SK-N-SH (cell line): ENCODE measurements around the gene CCND2. TPM values are rescaled to one million over a fixed set of nuclear protein-coding genes. Genes with fewer than 3 reads are reported as not detected.

Experiments used
- CTCF ChIA-PET: fragments of 300-600, 350-600 bp; formaldehyde crosslinking; extraction: SDS; loops from one replicate; lab custom pipeline; 2021; lab: Yijun Ruan, JAX
- POLR2A ChIA-PET: fragments of 350-600 bp; sonication (Branson Sonifier 250); formaldehyde crosslinking; extraction: SDS; loops from one replicate; lab custom pipeline; 2020; ENCODE audit warnings: antibody characterized with exemption, inconsistent platforms; lab: Yijun Ruan, JAX
- DNase-seq: peaks from one replicate; pipeline ENCODE4 v3.0.0; 2012
- H2AFZ ChIP-seq: fragments of 200-600 bp; sonication (generic); 2 replicates; pipeline ENCODE4 v1.8.1; 2016; ENCODE audit warnings: antibody characterized with exemption, mild to moderate bottlenecking, low read depth
- H3F3A ChIP-seq: fragments of 200-600 bp; sonication (generic); replicated peaks from 2 replicates; pipeline ENCODE3; 2016; ENCODE audit warnings: antibody characterized with exemption, mild to moderate bottlenecking; ENCODE audit not compliant: insufficient read depth
- H3K27ac ChIP-seq, 2 experiments: fragments of 200-500 bp in 1 of 2; fragments of 200-600 bp in 1 of 2; sonication (Bioruptor generic) in 1 of 2; sonication (generic), shearing (Covaris generic) in 1 of 2; 2 replicates each; pipeline versions ENCODE4 v1.5.1 to v1.6.1; 2014 to 2016; ENCODE audit warnings: low read depth in 2 of 2, inconsistent platforms in 1 of 2, low read length in 1 of 2, mild to moderate bottlenecking in 1 of 2, mixed read lengths in 1 of 2
- H3K27me3 ChIP-seq: fragments of 200-600 bp; sonication (generic), shearing (Covaris generic); 2 replicates; pipeline ENCODE4 v1.6.1; 2016; ENCODE audit warnings: mixed run types; ENCODE audit not compliant: insufficient read depth
- H3K36me3 ChIP-seq, 2 experiments: fragments of 200-500 bp in 1 of 2; fragments of 200-600 bp in 1 of 2; sonication (Bioruptor generic) in 1 of 2; sonication (generic) in 1 of 2; replicated peaks in 1 of 2; 2 replicates each; pipeline versions ENCODE3 to v1.5.1; 2014 to 2016; ENCODE audit warnings: low read length in 1 of 2, mild to moderate bottlenecking in 1 of 2; ENCODE audit not compliant: insufficient read depth in 2 of 2, control insufficient read depth in 1 of 2
- H3K4me1 ChIP-seq, 2 experiments: fragments of 200-500 bp in 1 of 2; fragments of 200-600 bp in 1 of 2; sonication (Bioruptor generic) in 1 of 2; sonication (generic), shearing (Covaris generic) in 1 of 2; 2 replicates each; pipeline versions ENCODE4 v1.5.1 to v1.6.1; 2014 to 2016; ENCODE audit warnings: low read depth in 1 of 2, low read length in 1 of 2, mixed run types in 1 of 2; ENCODE audit not compliant: insufficient read depth in 2 of 2, control insufficient read depth in 1 of 2
- H3K4me2 ChIP-seq: fragments of 200-600 bp; sonication (generic), shearing (Covaris generic); 2 replicates; pipeline ENCODE4 v1.6.1; 2017; ENCODE audit warnings: mixed run types
- H3K4me3 ChIP-seq, 2 experiments: fragments of 200-500 bp in 1 of 2; fragments of 200-600 bp in 1 of 2; sonication (Bioruptor generic) in 1 of 2; sonication (generic), shearing (Covaris generic) in 1 of 2; 2 replicates each; pipeline versions ENCODE4 v1.5.1 to v1.8.1; 2014 to 2016; ENCODE audit warnings: low read depth in 2 of 2, inconsistent platforms in 1 of 2, low read length in 1 of 2, mild to moderate bottlenecking in 1 of 2, mixed read lengths in 1 of 2, moderate library complexity in 1 of 2
- H3K79me2 ChIP-seq: fragments of 200-600 bp; sonication (generic); 2 replicates; pipeline ENCODE4 v1.8.1; 2017; ENCODE audit warnings: mild to moderate bottlenecking; ENCODE audit not compliant: insufficient read depth
- H3K9ac ChIP-seq: fragments of 200-600 bp; sonication (generic); 2 replicates; pipeline ENCODE4 v1.6.1; 2017; ENCODE audit warnings: mixed run types
- H3K9me2 ChIP-seq: fragments of 200-600 bp; sonication (generic); 2 replicates; pipeline ENCODE4 v1.6.1; 2017; ENCODE audit warnings: mixed run types
- H3K9me3 ChIP-seq: fragments of 200-600 bp; sonication (generic); 2 replicates; pipeline ENCODE4 v1.6.1; 2017; ENCODE audit warnings: mixed run types, mild to moderate bottlenecking, moderate library complexity
- H4K20me1 ChIP-seq: fragments of 200-600 bp; sonication (generic); 2 replicates; pipeline ENCODE4 v1.6.1; 2017; ENCODE audit warnings: mild to moderate bottlenecking, mixed run types; ENCODE audit not compliant: insufficient read depth
- CHD2 ChIP-seq: fragments of 150-350 bp; IDR thresholded peaks from 2 replicates; pipeline ENCODE4 v1.6.1; 2018; ENCODE audit warnings: low read length; ENCODE audit not compliant: partially characterized antibody
- EP300 ChIP-seq, 2 experiments: IDR thresholded peaks; 2 replicates each; pipeline versions ENCODE4 v1.4.0 to v1.6.1; 2012; ENCODE audit warnings: borderline replicate concordance in 1 of 2, low read depth in 1 of 2, low read length in 1 of 2
- EZH2phosphoT487 ChIP-seq: fragments of 200-600 bp; sonication (generic); IDR thresholded peaks from 2 replicates; pipeline ENCODE4 v1.6.1; 2017; ENCODE audit warnings: low read depth, mixed run types, mild to moderate bottlenecking, antibody characterized with exemption, moderate library complexity, borderline replicate concordance
- MEF2A ChIP-seq: IDR thresholded peaks from 2 replicates; pipeline ENCODE4 v1.4.0; 2012; ENCODE audit warnings: low read depth, borderline replicate concordance
- MXI1 ChIP-seq: IDR thresholded peaks from 2 replicates; pipeline ENCODE4 v1.6.1; 2012; ENCODE audit warnings: mild to moderate bottlenecking, low read depth, low read length, improper control_type of control experiment
- POLR2AphosphoS5 ChIP-seq: IDR thresholded peaks from 2 replicates; pipeline ENCODE4 v1.6.1; 2012; ENCODE audit warnings: low read depth, low read length
- RAD21 ChIP-seq: IDR thresholded peaks from 2 replicates; pipeline ENCODE4 v1.6.1; 2012; ENCODE audit warnings: mild to moderate bottlenecking, low read length
- RXRA ChIP-seq: IDR thresholded peaks from 2 replicates; pipeline ENCODE4 v1.4.0; 2012; ENCODE audit warnings: low read depth, mild to moderate bottlenecking, borderline replicate concordance
- SMC3 ChIP-seq: IDR thresholded peaks from 2 replicates; pipeline ENCODE4 v1.6.1; 2012; ENCODE audit warnings: low read depth, low read length, improper control_type of control experiment
- TCF12 ChIP-seq: IDR thresholded peaks from 2 replicates; pipeline ENCODE4 v1.4.0; 2012
- WGBS: methylation state at CpG from one replicate; pipeline ENCODE4 v1.1.6; 2017; ENCODE audit warnings: low lambda C conversion rate; 5-methylcytosine and 5-hydroxymethylcytosine counted together
- polyA plus RNA-seq, 3 experiments: library from polyadenylated mRNA; depleted of rRNA; stranded (reverse); fragments of >200 nt; gene quantifications; 2 replicates each; pipeline ENCODE4 v1.2.3, GENCODE V29; 2012
- TF ChIP-seq, protein P1 (sequence below): IDR thresholded peaks from 2 replicates; pipeline ENCODE4; 2012
- TF ChIP-seq, protein P2 (sequence below): fragments of 150-350 bp; IDR thresholded peaks from 2 replicates; pipeline ENCODE4 v1.6.1; 2016; ENCODE audit warnings: mild to moderate bottlenecking, low read depth, low read length
- TF ChIP-seq, protein P3 (sequence below): IDR thresholded peaks from 2 replicates; pipeline ENCODE4 v1.4.0; 2012; ENCODE audit warnings: low read depth, borderline replicate concordance
- TF ChIP-seq, protein P4 (sequence below): fragments of 200-600 bp; sonication (generic); IDR thresholded peaks from 2 replicates; pipeline ENCODE4 v1.6.1; 2017; ENCODE audit warnings: antibody characterized with exemption, mild to moderate bottlenecking, moderate library complexity

CCND2 gene
- polyA plus RNA-seq, 1 of the 3 experiments (the other 2 are of a cell fraction), result not detected

DNA sequence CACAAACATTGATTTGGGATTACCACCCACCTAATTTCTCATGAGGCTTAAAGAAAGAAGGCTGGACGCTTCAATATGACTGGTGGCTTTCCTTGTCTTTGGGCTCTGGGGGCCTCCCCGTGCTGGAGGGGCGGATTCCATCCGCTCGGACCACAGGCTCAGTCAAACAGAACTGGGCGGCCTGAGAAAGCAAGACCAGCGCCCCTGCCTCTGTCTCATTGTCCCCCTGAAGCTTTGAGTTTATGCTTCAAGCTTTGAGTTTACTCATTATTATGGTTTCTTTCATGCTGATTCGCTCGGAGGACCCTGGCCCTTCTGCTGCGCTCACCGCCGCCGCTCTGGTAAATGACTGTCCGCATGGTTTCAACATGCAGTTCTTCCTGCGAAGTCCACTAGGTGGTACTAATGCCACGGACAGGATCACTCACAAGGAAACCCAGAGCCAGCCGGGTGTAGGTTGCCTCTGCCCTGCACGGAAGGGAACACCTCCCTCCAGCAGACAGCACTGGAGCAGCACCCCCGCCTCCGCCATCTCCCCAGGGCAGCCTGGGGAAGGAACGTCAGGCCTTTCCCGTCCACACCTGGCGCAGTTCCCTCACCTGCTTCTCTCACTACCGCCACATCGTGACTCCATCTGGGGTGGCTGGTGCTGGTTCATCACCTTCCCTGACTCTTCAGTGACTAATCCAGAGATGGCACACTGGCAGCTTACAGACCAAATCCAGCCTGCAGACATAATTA, 34.2 kb downstream of the CCND2 start:
- no peaks in the 10 kb centered on the region for H3K79me2 ChIP-seq
- H2AFZ ChIP-seq, result peak overlapping the region; percentile 45; the same call in 1 of the 2 replicates
- no peaks in the 10 kb centered on the region for H3K9me3 ChIP-seq
- peaks cover 54% of the 10 kb centered on the region for H3K27me3 ChIP-seq
- H3K27ac ChIP-seq, result no peak overlapping the region
- peak overlapping the region; percentile 27 to 32; a peak in 2 of 4 replicates for H3K4me3 ChIP-seq
- H3K4me2 ChIP-seq, result peak overlapping the region; percentile 70
- 13% methylated on average over 21 of the region's 25 CpGs for WGBS
- DNase-seq, result peak; percentile 84
- H3F3A ChIP-seq, result no peaks in the 10 kb centered on the region
- H3K4me1 ChIP-seq, result peaks cover 0 to 5% of the 10 kb centered on the region in 2 experiments; a peak in 1 of 4 replicates
- no peaks in the 10 kb centered on the region for H3K9me2 ChIP-seq
- POLR2A ChIA-PET, result no interaction called here
- H3K36me3 ChIP-seq, result no peaks in the 10 kb centered on the region
- no peak overlapping the region for H3K9ac ChIP-seq
- TF ChIP-seq, protein P1, sequence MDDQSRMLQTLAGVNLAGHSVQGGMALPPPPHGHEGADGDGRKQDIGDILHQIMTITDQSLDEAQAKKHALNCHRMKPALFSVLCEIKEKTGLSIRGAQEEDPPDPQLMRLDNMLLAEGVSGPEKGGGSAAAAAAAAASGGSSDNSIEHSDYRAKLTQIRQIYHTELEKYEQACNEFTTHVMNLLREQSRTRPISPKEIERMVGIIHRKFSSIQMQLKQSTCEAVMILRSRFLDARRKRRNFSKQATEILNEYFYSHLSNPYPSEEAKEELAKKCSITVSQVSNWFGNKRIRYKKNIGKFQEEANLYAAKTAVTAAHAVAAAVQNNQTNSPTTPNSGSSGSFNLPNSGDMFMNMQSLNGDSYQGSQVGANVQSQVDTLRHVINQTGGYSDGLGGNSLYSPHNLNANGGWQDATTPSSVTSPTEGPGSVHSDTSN, result no peak
- no peak for TF ChIP-seq CHD2
- peak; percentile 87 for TF ChIP-seq RAD21
- TF ChIP-seq, protein P2, sequence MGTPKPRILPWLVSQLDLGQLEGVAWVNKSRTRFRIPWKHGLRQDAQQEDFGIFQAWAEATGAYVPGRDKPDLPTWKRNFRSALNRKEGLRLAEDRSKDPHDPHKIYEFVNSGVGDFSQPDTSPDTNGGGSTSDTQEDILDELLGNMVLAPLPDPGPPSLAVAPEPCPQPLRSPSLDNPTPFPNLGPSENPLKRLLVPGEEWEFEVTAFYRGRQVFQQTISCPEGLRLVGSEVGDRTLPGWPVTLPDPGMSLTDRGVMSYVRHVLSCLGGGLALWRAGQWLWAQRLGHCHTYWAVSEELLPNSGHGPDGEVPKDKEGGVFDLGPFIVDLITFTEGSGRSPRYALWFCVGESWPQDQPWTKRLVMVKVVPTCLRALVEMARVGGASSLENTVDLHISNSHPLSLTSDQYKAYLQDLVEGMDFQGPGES, result no peak
- no peak for TF ChIP-seq TCF12
- no peak for TF ChIP-seq POLR2AphosphoS5
- TF ChIP-seq, protein P3, sequence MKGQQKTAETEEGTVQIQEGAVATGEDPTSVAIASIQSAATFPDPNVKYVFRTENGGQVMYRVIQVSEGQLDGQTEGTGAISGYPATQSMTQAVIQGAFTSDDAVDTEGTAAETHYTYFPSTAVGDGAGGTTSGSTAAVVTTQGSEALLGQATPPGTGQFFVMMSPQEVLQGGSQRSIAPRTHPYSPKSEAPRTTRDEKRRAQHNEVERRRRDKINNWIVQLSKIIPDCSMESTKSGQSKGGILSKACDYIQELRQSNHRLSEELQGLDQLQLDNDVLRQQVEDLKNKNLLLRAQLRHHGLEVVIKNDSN, result no peak
- TF ChIP-seq EZH2phosphoT487, result no peak
- TF ChIP-seq MEF2A, result no peak
- TF ChIP-seq MXI1, result 0 out of 2 replicates have a peak, but pooled peaks have one; percentile 31
- peak; percentile 77 for TF ChIP-seq SMC3
- TF ChIP-seq EP300 (IDR thresholded peaks at IDR 0.05; ENCODE audit: borderline replicate concordance in 1 of 2, low read depth in 1 of 2, low read length in 1 of 2), result no peak
- TF ChIP-seq RXRA, result no peak
- TF ChIP-seq, protein P4, sequence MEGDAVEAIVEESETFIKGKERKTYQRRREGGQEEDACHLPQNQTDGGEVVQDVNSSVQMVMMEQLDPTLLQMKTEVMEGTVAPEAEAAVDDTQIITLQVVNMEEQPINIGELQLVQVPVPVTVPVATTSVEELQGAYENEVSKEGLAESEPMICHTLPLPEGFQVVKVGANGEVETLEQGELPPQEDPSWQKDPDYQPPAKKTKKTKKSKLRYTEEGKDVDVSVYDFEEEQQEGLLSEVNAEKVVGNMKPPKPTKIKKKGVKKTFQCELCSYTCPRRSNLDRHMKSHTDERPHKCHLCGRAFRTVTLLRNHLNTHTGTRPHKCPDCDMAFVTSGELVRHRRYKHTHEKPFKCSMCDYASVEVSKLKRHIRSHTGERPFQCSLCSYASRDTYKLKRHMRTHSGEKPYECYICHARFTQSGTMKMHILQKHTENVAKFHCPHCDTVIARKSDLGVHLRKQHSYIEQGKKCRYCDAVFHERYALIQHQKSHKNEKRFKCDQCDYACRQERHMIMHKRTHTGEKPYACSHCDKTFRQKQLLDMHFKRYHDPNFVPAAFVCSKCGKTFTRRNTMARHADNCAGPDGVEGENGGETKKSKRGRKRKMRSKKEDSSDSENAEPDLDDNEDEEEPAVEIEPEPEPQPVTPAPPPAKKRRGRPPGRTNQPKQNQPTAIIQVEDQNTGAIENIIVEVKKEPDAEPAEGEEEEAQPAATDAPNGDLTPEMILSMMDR, result peak; percentile 66
- no peaks in the 10 kb centered on the region for H4K20me1 ChIP-seq
- CTCF ChIA-PET, result interaction anchor here (0.6 to 3.6 kb wide), 39 partner anchors 9 to 1681 kb away, joined by 3 to 20 read pairs (median 4); partner anchors contain the start of genes FGF23 and TIGAR
